GM19452 (cell line): Measurements from ENCODE around the gene SYNE1.
A peak's percentile ranks its signal among the peaks of the same experiment; 100 is the strongest.
"Not testable (repeated sequence)": the region's sequence is repeated elsewhere in the genome, so short reads cannot be mapped to it uniquely, and the experiment has no call there.

ENCODE experiments used
- ATAC-seq: cut with Tn5 transposase; IDR thresholded peaks from one replicate; pipeline ENCODE4 v1.9.1; 2021; ENCODE audit not compliant: unreplicated experiment

The SYNE1 gene, protein sequence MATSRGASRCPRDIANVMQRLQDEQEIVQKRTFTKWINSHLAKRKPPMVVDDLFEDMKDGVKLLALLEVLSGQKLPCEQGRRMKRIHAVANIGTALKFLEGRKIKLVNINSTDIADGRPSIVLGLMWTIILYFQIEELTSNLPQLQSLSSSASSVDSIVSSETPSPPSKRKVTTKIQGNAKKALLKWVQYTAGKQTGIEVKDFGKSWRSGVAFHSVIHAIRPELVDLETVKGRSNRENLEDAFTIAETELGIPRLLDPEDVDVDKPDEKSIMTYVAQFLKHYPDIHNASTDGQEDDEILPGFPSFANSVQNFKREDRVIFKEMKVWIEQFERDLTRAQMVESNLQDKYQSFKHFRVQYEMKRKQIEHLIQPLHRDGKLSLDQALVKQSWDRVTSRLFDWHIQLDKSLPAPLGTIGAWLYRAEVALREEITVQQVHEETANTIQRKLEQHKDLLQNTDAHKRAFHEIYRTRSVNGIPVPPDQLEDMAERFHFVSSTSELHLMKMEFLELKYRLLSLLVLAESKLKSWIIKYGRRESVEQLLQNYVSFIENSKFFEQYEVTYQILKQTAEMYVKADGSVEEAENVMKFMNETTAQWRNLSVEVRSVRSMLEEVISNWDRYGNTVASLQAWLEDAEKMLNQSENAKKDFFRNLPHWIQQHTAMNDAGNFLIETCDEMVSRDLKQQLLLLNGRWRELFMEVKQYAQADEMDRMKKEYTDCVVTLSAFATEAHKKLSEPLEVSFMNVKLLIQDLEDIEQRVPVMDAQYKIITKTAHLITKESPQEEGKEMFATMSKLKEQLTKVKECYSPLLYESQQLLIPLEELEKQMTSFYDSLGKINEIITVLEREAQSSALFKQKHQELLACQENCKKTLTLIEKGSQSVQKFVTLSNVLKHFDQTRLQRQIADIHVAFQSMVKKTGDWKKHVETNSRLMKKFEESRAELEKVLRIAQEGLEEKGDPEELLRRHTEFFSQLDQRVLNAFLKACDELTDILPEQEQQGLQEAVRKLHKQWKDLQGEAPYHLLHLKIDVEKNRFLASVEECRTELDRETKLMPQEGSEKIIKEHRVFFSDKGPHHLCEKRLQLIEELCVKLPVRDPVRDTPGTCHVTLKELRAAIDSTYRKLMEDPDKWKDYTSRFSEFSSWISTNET (N-terminal part only)

DNA sequence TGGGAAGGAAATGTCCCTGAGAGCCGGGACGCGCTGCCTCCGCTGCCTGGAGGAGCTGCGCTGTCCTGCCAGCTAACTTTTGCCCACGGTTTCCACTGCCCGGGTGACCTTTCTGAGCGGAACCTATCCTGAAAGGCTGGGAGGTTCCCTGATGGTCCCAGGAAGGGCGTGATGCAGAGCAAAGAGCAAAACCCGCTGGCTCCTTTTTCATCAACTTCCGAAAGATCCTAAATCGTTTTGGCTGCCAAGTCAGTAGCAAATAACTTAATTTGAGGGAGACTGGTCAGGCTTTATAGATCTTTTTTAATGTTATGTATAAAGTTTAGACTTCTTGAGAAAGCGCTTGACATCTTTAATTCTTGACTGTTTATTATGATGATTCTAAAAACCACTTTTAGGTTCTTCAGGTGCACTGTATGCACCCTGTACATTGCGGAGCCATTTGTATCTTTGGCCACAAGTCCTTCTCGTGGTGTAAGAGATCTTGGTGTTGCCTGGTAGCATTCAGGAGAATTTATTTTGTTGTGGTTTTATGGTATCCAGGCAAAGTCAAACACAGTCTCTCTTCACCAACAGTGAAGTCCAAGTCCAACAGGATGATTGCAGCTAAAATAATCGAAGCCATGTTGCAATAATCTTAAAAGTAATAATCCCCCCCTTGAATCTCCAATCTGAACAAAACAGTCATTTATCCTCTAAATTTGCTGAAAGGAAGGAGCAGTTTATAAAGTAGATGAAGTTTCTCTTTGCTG, at the start of gene SYNE1:
Gene SYNE1 (minus strand): TSS at position 67 of the 752 bp plus-strand sequence. CDS start 9,031 bp downstream, outside the sequence.
- ATAC-seq: no peak

DNA sequence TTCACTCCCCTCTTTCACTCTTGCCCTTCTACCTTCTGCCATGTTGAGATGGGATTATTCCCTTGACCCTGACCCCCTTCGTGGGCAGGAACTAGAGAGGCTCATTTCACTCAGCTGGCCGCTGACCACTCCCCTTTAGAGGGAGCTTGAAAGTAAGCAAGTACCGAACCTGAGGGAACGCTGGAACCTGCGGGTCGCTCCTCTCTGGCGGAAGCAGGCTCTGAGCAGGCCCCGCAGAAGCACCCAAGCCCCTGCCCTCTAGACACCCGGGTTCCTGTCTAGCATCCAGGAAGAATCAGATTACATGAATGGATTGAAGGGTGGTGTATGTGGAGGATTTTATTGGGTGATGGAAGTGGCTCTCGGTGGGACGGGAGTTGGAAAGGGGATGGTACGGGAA, 48.7 kb upstream of the SYNE1 start:
- no peak for ATAC-seq

GRCh38 chr6:152682935-152683334, 45.8 kb upstream of the SYNE1 start:
- not testable (repeated sequence) for ATAC-seq

GRCh38 chr6:152682141-152682540, 45.0 kb upstream of the SYNE1 start:
- no peak for ATAC-seq

GRCh38 chr6:152680879-152681517, 43.8 kb upstream of the SYNE1 start:
- ATAC-seq: no peak

DNA sequence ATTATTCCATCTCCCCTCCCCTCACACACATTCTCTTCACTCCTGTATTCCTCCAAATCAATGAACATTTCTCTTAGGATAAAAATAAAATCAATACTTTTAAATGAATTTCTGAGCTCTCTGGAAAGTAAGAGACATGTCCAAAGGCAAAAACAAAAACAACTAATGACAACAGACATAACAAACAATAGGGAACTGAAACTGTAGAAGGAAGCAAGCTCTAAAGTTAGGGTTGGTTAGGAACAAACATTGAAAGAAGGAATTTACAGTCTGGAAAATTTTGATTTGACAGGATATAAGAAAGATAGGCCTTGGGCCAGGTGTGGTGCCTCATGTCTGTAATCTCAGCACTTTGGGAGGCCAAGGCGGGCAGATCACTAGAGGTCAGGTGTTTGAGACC, 43.0 kb upstream of the SYNE1 start:
- no peak for ATAC-seq

- no peak for ATAC-seq
These were observed 36.1 kb upstream of the SYNE1 start for GRCh38 chr6:152673236-152673635.

GRCh38 chr6:152671171-152671570, 34.0 kb upstream of the SYNE1 start:
- no peak for ATAC-seq

- no peak for ATAC-seq
These were observed 32.7 kb upstream of the SYNE1 start for GRCh38 chr6:152669895-152670294.

DNA sequence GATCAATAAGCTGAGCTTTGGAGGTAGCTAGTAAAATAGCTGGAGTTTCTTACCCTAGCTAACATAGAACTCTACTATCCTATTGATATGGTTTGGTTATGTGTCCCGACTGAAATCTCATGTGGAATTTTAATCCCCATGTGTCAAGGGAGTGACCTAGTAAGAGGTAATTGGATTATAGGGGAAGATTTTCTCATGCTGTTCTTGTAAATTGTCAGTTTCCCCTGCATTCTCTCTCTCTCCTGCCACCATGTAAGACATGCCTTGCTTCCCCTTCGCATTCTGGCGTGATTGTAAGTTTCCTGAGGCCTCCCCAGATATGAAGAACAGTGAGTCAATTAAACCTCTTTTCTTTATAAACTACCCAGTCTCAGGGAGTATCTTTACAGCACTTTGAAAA, 24.6 kb upstream of the SYNE1 start:
- ATAC-seq: no peak

GRCh38 chr6:152651986-152652385, 14.8 kb upstream of the SYNE1 start:
- ATAC-seq: no peak

GRCh38 chr6:152648105-152648504, 10.9 kb upstream of the SYNE1 start:
- no peak for ATAC-seq

GRCh38 chr6:152646732-152647131, 9.6 kb upstream of the SYNE1 start:
- ATAC-seq: not testable (repeated sequence)

DNA sequence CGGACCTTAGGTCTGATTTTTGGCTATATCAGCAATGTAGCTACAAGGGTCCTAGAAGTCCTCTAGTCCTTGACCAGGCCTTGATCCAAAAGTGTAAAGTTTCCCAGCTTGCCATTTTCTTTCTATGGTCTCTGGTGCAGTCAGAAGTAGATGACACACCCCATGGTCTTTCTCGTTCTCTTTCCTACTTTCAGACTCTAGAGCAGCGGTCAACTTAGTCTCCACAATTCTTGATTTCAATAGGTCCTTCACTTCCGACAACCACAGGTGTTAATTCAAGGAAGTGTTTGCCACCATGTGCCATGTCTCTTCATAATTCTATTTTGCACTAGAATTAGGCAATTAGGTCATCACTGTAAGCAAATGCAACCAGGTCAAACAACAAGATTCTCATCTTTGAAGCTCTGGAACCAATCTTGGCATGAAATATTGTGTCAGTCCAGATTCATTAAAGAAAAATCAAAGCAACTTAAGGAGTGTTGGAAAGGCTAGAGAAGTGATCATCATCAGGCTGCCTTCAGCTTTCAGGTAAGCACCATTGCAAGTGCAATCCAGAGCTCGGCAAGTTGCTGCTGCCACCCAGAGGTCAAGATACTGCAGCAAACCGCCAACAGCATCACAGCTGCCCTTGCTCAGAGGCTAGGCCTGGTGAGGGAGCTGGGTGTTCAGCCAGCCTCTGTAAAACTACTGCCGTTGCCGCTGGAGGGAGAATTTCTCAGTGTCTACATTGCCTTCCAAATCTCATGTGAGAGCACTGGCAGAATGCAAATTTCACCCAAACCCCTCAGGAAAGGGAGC, 5.6 kb upstream of the SYNE1 start:
- peak; percentile 82 for ATAC-seq

DNA sequence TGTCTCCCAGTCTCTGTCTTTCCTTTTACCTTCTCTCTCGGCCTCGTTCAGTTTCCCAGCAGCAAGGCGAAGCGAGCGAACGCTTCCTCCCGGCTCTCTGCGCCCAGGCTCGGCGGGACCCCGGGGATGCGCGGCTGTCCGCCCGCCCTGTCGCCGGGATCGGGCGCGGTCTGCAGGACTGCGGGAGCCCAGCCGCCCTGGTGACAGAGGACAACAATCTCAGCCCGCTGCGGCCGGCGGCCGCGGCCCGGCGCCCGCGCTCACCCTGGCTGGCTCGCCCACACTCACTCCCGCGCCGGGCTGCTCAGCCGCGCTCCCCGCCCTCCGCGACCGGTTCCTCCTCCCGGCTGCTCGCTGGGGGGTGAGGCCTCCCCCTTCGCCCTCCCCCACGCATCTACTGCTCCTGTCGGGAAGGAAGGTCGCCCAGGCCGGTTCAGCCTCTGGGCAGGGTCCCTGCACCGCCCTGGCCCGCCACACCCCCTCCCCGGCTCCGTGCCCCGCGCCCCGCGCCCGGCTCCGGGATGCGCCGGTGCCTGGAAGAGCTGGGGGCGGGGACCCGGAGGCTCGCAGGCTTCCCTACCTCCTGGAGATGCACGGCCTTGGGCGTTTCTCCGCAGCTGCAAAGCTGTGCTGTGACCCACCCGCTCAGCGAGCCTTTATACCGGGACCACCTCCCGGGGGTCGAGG, 410 bp downstream of the SYNE1 start:
- peak; percentile 40 for ATAC-seq

DNA sequence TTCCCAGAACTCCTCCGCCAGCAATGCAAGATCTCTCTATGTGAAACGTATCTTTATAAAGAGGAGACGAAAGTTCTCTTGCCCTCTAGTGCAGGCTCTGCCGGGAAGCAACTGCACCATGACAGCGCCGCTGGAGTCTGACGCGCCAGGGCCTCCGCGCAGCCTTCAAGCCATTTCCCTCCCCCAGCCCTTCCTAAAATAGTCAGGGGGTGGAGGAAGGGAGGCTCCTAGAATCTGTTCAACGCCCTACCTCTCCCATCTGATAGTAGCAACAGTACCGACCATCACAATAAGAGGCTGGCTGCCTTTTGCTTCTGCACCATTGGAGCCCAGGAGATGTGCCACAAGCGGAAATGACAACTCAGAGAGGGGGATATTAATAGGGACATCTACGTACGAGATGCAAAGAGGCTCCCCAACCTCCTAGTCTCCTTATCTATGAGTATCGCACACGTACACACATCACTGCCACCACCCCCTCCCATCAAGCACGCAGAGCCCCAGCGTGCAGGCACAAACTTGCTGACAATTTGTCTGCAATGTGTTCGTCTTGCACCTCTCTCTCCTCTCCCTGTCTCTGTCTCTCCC, 1.0 kb downstream of the SYNE1 start:
- ATAC-seq: peak; percentile 37

DNA sequence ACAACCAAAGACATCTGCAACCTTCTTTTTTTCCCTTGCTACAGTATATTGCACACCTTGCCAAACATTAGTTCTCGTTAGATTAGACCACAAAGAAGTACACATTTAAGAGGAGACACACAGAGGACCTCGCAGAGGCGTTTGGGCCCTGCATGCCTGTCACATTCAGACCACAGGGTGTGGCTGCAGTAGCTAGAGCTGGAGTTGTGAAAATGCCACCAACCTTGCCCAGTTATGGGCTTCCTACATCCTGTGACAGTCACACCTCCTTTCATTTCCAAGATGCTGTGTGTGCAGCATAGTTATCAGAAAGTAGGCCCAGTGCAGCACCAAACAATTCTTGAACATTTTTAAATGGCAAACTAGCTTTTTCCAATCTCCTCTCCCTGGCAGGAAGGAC, 2.4 kb downstream of the SYNE1 start:
- ATAC-seq: peak; percentile 75

DNA sequence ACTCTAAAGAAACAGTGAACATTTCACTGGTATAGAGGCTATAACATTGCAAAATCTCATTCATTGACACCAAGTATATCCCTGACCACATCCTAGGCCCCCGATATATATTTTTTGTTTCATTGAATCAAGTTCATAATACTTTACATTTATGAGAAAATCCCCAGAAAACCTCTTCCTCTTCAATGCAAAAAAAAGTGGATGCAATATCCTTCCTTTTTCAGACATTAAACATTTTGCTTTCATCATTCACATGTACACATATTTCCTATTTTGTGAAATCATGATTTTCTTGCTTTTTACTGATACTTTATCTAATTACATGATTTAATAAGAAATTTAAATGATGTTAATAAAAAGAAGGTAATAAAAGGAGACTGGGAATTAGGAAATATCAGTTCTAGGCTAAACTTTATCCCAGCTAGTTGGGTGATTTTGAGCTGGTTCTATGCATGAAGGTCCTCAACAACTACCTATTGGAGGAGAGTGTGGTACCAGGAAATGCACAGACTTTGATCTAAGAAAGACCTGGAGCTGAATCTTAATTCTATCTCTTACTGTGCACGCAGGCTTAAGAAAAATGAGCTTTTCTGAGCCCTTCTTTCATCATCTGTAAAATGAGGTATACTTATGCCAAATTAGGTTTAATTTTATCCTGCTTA, 4.9 kb downstream of the SYNE1 start:
- no peak for ATAC-seq
